K562 (cell line): Measurements from ENCODE around the gene ZNF22. TPM values are rescaled to one million over a fixed set of nuclear protein-coding genes. Genes with fewer than 3 reads are reported as not detected.

Source experiments
- CBX2 ChIP-seq: fragments of 200-600 bp; sonication (generic); IDR thresholded peaks from one replicate; pipeline ENCODE4 v1.6.1; 2012; ENCODE audit warnings: mild to moderate bottlenecking, low read length, inconsistent platforms; ENCODE audit not compliant: insufficient read depth, poor library complexity, severe bottlenecking
- EGR1 ChIP-seq: fragments of 450-650 bp; conservative IDR thresholded peaks from 2 replicates; pipeline ENCODE4 v1.6.1; 2017; ENCODE audit warnings: mild to moderate bottlenecking
- ESRRA ChIP-seq: fragments of 450-650 bp; IDR thresholded peaks from 2 replicates; pipeline ENCODE4 v1.6.1; 2014; ENCODE audit warnings: low read depth, mild to moderate bottlenecking, moderate library complexity, borderline replicate concordance
- GMEB1 ChIP-seq: fragments of 250-450 bp; sonication (Bioruptor Pico); IDR thresholded peaks from 2 replicates; pipeline ENCODE4 v1.4.0; 2020; ENCODE audit warnings: mild to moderate bottlenecking
- MAFG ChIP-seq: fragments of 450-650 bp; conservative IDR thresholded peaks from 2 replicates; pipeline ENCODE4 v1.6.1; 2016; ENCODE audit warnings: missing genetic modification characterization, missing compliant biosample characterization
- MTA1 ChIP-seq: fragments of 450-650 bp; IDR thresholded peaks from 2 replicates; pipeline ENCODE4 v1.6.1; 2017; ENCODE audit warnings: borderline replicate concordance
- NKRF ChIP-seq: fragments of 450-650 bp; IDR thresholded peaks from 2 replicates; pipeline ENCODE4 v1.6.1; 2016; ENCODE audit warnings: borderline replicate concordance
- POLR2A ChIP-seq: fragments of 450-650 bp; conservative IDR thresholded peaks from 2 replicates; pipeline ENCODE4 v1.6.1; 2016
- SP1 ChIP-seq: sonication (generic); formaldehyde crosslinking; IDR thresholded peaks from 2 replicates; pipeline ENCODE4 v1.8.1; 2022; ENCODE audit warnings: mild to moderate bottlenecking, missing genetic modification reagents
- SUPT5H ChIP-seq: fragments of 450-650 bp; IDR thresholded peaks from 2 replicates; pipeline ENCODE4 v1.6.1; 2016
- YY1 ChIP-seq, 3 experiments: IDR thresholded peaks; 2 replicates each; pipeline ENCODE4 v1.6.1; 2011; ENCODE audit warnings: low read length in 2 of 3, mild to moderate bottlenecking in 2 of 3, moderate library complexity in 2 of 3, borderline replicate concordance in 1 of 3, control low read depth in 1 of 3, low read depth in 1 of 3; ENCODE audit not compliant: insufficient read depth in 3 of 3, insufficient replicate concordance in 2 of 3, control insufficient read depth in 1 of 3, insufficient read length in 1 of 3; ENCODE audit errors: extremely low read depth in 1 of 3
- ZBTB33 ChIP-seq: sonication (generic); formaldehyde crosslinking; IDR thresholded peaks from 2 replicates; pipeline ENCODE4 v1.8.1; 2023; ENCODE audit warnings: mild to moderate bottlenecking, missing genetic modification reagents
- ZBTB43 ChIP-seq: sonication (generic); formaldehyde crosslinking; IDR thresholded peaks from 2 replicates; pipeline ENCODE4 v1.8.0; 2023; ENCODE audit warnings: mild to moderate bottlenecking, missing genetic modification reagents
- ZNF592 ChIP-seq: fragments of 450-650 bp; IDR thresholded peaks from 2 replicates; pipeline ENCODE4 v1.6.1; 2017; ENCODE audit warnings: antibody characterized with exemption, mild to moderate bottlenecking
- polyA plus RNA-seq, 8 experiments: library from polyadenylated mRNA; depleted of rRNA in 4 of 8; stranded (reverse) in 5 of 8; unstranded in 3 of 8; fragments of >200 nt; fragmentation: Nextera tagmentation in 2 of 8; fragmentation: Illumina TruSeq in 1 of 8; extraction: Ambion mirVana in 2 of 8; extraction: Trizol in 1 of 8; gene quantifications; 2 replicates each; pipeline versions ENCODE4 v1.2.1 to v1.2.3, GENCODE V29; 2011 to 2014; ENCODE audit warnings: inconsistent platforms in 1 of 8, missing spikeins in 1 of 8
- total RNA-seq, 7 experiments: library from RNA; depleted of rRNA in 6 of 7; stranded (reverse); fragments of >200 nt in 6 of 7; fragmentation: Illumina TruSeq in 2 of 7; extraction: Trizol in 2 of 7; gene quantifications; 2 replicates each; pipeline versions ENCODE4 v1.2.1 to v1.2.3, GENCODE V29; 2011 to 2021; ENCODE audit warnings: low replicate concordance in 1 of 7

Gene ZNF22
- total and polyA plus RNA-seq, 9 of the 15 experiments (the other 6 are each of a cell fraction or from before 2014, with no cell fraction given) = 36.2 to 98.7 (median 51.2) TPM

GRCh38 chr10:44974628-44975430 lies 25.9 kb upstream of the ZNF22 start (continued):
- TF ChIP-seq ZBTB43 (no peak), CBX2 (no peak), POLR2A (peak; percentile 71), MTA1 (no peak), EGR1 (no peak), ZNF592 (0 out of 2 replicates have a peak, but pooled peaks have one; percentile 61), YY1 (IDR thresholded peaks at IDR 0.05; ENCODE audit: borderline replicate concordance in 1 of 3, control insufficient read depth in 1 of 3, extremely low read depth in 1 of 3, insufficient read depth in 3 of 3, insufficient read length in 1 of 3, insufficient replicate concordance in 2 of 3, low read depth in 1 of 3, low read length in 2 of 3) (peak in 2 of 3 experiments; percentile 27 to 63), ESRRA (0 out of 2 replicates have a peak, but pooled peaks have one; percentile 33), MAFG (tag) (no peak), ZBTB33 (CRISPR knock-in tag) (peak; percentile 56), SP1 (CRISPR knock-in tag) (no peak), GMEB1 (CRISPR knock-in tag) (no peak), NKRF (no peak), SUPT5H (peak; percentile 59; the same call in 1 of the 2 replicates)
